Activated naive CD4-positive, alpha-beta T cell treated with anti-CD3 and anti-CD28 coated beads for 36 hours (primary cell): ENCODE results near the gene EFCAB12. TPM values are rescaled to one million over a fixed set of nuclear protein-coding genes. Genes with fewer than 3 reads are reported as not detected.
"Not testable (repeated sequence)": the region's sequence is repeated elsewhere in the genome, so short reads cannot be mapped to it uniquely, and the experiment has no call there.

Experiments
- CTCF ChIA-PET: fragments of 350-600 bp; sonication (Branson Sonifier 250); formaldehyde crosslinking; loops from one replicate; lab custom pipeline; 2021; ENCODE audit warnings: antibody characterized with exemption; lab: Charles Lee
- DNase-seq: peaks from one replicate; pipeline ENCODE4 v3.0.0-alpha.2; 2020
- H3K27ac Mint-ChIP-seq: one replicate; pipeline ENCODE4 v1.8.0; 2021; ENCODE audit warnings: mild to moderate bottlenecking, mixed read lengths
- H3K27me3 Mint-ChIP-seq: one replicate; pipeline ENCODE4 v1.8.0; 2021; ENCODE audit warnings: low read depth, mixed read lengths
- H3K36me3 Mint-ChIP-seq: one replicate; pipeline ENCODE4 v1.8.0; 2021; ENCODE audit warnings: low read depth, mixed read lengths
- H3K4me1 Mint-ChIP-seq: one replicate; pipeline ENCODE4 v1.8.0; 2021; ENCODE audit warnings: low read depth, mixed read lengths
- H3K4me3 Mint-ChIP-seq: one replicate; pipeline ENCODE4 v1.8.0; 2021; ENCODE audit warnings: mild to moderate bottlenecking, moderate library complexity, mixed read lengths
- H3K9me3 Mint-ChIP-seq: one replicate; pipeline ENCODE4 v1.8.0; 2021; ENCODE audit warnings: mixed read lengths
- intact Hi-C: fragments of 100-400 bp; cut with micrococcal nuclease; formaldehyde crosslinking; loops from one replicate; pipeline ENCODE4 v1.15.1; 2023
- total RNA-seq, 2 experiments: library from RNA; stranded (reverse); gene quantifications; one replicate each; pipeline ENCODE4 v1.2.3, GENCODE V29; 2021

Gene EFCAB12
- total RNA-seq, 2 experiments from 2014 or later, result 0.37 to 0.81 TPM

- Mint-ChIP-seq H3K27me3 (no peaks in the 10 kb centered on the region), H3K4me3 (no peak overlapping the region), H3K4me1 (no peaks in the 10 kb centered on the region), H3K27ac (no peak overlapping the region), H3K9me3 (no peaks in the 10 kb centered on the region), H3K36me3 (peaks cover 1% of the 10 kb centered on the region)
- no peak for DNase-seq
- intact Hi-C loops, result no loop called here
- CTCF ChIA-PET, result interaction anchor here (1.3 kb wide), 1 partner anchor 42 kb away, joined by 4 read pairs; no protein-coding TSS in a partner anchor
These were observed 57.2 kb downstream of the EFCAB12 start for GRCh38 chr3:129371041-129371826.

- no peaks in the 10 kb centered on the region for H3K4me1 Mint-ChIP-seq
- H3K27me3 Mint-ChIP-seq, result no peaks in the 10 kb centered on the region
- no peak overlapping the region for H3K4me3 Mint-ChIP-seq
- no peak overlapping the region for H3K27ac Mint-ChIP-seq
- peaks cover under 1% of the 10 kb centered on the region for H3K36me3 Mint-ChIP-seq
- no peaks in the 10 kb centered on the region for H3K9me3 Mint-ChIP-seq
- CTCF ChIA-PET, result interaction anchor here (1.3 kb wide), 1 partner anchor 41 kb away, joined by 4 read pairs; no protein-coding TSS in a partner anchor
- intact Hi-C loops, result no loop called here
- no peak for DNase-seq
These were observed 58.0 kb downstream of the EFCAB12 start for GRCh38 chr3:129370248-129370964.

- H3K36me3 Mint-ChIP-seq, result no peaks in the 10 kb centered on the region
- intact Hi-C loops, result no loop called here
- H3K4me1 Mint-ChIP-seq, result no peaks in the 10 kb centered on the region
- H3K9me3 Mint-ChIP-seq, result no peaks in the 10 kb centered on the region
- CTCF ChIA-PET, result no interaction called here
- H3K27me3 Mint-ChIP-seq, result no peaks in the 10 kb centered on the region
- no peak overlapping the region for H3K4me3 Mint-ChIP-seq
- no peak for DNase-seq
- H3K27ac Mint-ChIP-seq, result no peak overlapping the region
These were observed 58.7 kb downstream of the EFCAB12 start for GRCh38 chr3:129369711-129370110.

- intact Hi-C loops, result no loop called here
- Mint-ChIP-seq H3K4me1 (no peaks in the 10 kb centered on the region), H3K27me3 (no peaks in the 10 kb centered on the region), H3K36me3 (no peaks in the 10 kb centered on the region), H3K9me3 (no peaks in the 10 kb centered on the region), H3K4me3 (no peak overlapping the region), H3K27ac (no peak overlapping the region)
- DNase-seq, result no peak
- CTCF ChIA-PET, result interaction anchor here (0.9 kb wide), 1 partner anchor 16 kb away, joined by 4 read pairs; no protein-coding TSS in a partner anchor
These were observed 60.6 kb downstream of the EFCAB12 start for GRCh38 chr3:129367821-129368220.

- Mint-ChIP-seq H3K36me3 (no peaks in the 10 kb centered on the region), H3K4me3 (no peak overlapping the region), H3K9me3 (no peaks in the 10 kb centered on the region), H3K27me3 (no peaks in the 10 kb centered on the region), H3K4me1 (no peaks in the 10 kb centered on the region), H3K27ac (no peak overlapping the region)
- no peak for DNase-seq
- CTCF ChIA-PET, result no interaction called here
- intact Hi-C loops, result no loop called here
These were observed 62.1 kb downstream of the EFCAB12 start for GRCh38 chr3:129366312-129366831.

- intact Hi-C loops, result no loop called here
- Mint-ChIP-seq H3K4me3 (no peak overlapping the region), H3K27me3 (no peaks in the 10 kb centered on the region), H3K36me3 (no peaks in the 10 kb centered on the region), H3K9me3 (no peaks in the 10 kb centered on the region), H3K4me1 (no peaks in the 10 kb centered on the region), H3K27ac (no peak overlapping the region)
- DNase-seq, result no peak
- CTCF ChIA-PET, result no interaction called here
These were observed 62.9 kb downstream of the EFCAB12 start for GRCh38 chr3:129365296-129366136.

- intact Hi-C loops, H3K4me3 Mint-ChIP-seq, H3K27me3 Mint-ChIP-seq, H3K9me3 Mint-ChIP-seq, DNase-seq, H3K36me3 Mint-ChIP-seq, H3K4me1 Mint-ChIP-seq, H3K27ac Mint-ChIP-seq: not testable (repeated sequence)
- CTCF ChIA-PET, result interaction anchor here (1.1 kb wide), 1 partner anchor 19 kb away, joined by 4 read pairs; no protein-coding TSS in a partner anchor
These were observed 63.6 kb downstream of the EFCAB12 start for GRCh38 chr3:129364811-129365210.

- intact Hi-C loops, H3K9me3 Mint-ChIP-seq, H3K27me3 Mint-ChIP-seq, DNase-seq, H3K4me3 Mint-ChIP-seq, H3K27ac Mint-ChIP-seq, CTCF ChIA-PET, H3K4me1 Mint-ChIP-seq, H3K36me3 Mint-ChIP-seq: not testable (repeated sequence)
These were observed 65.1 kb downstream of the EFCAB12 start for GRCh38 chr3:129363356-129363755.

GRCh38 chr3:129360705-129361460, 67.6 kb downstream of the EFCAB12 start:
- no peaks in the 10 kb centered on the region for H3K36me3 Mint-ChIP-seq
- DNase-seq, result no peak
- CTCF ChIA-PET, result interaction anchor here (0.6 kb wide), 1 partner anchor 129 kb away, joined by 4 read pairs; no protein-coding TSS in a partner anchor
- intact Hi-C loops, result no loop called here
- H3K4me3 Mint-ChIP-seq, result no peak overlapping the region
- no peaks in the 10 kb centered on the region for H3K4me1 Mint-ChIP-seq
- H3K9me3 Mint-ChIP-seq, result no peaks in the 10 kb centered on the region
- no peak overlapping the region for H3K27ac Mint-ChIP-seq
- H3K27me3 Mint-ChIP-seq, result no peaks in the 10 kb centered on the region

GRCh38 chr3:129360171-129360611, 68.2 kb downstream of the EFCAB12 start:
- CTCF ChIA-PET, result interaction anchor here (0.6 kb wide), 1 partner anchor 130 kb away, joined by 4 read pairs; no protein-coding TSS in a partner anchor
- intact Hi-C loops, result no loop called here
- DNase-seq, result no peak
- no peaks in the 10 kb centered on the region for H3K4me1 Mint-ChIP-seq
- H3K27me3 Mint-ChIP-seq, result no peaks in the 10 kb centered on the region
- no peak overlapping the region for H3K27ac Mint-ChIP-seq
- H3K9me3 Mint-ChIP-seq, result no peaks in the 10 kb centered on the region
- no peak overlapping the region for H3K4me3 Mint-ChIP-seq
- no peaks in the 10 kb centered on the region for H3K36me3 Mint-ChIP-seq

- no peak overlapping the region for H3K27ac Mint-ChIP-seq
- H3K4me1 Mint-ChIP-seq, result no peaks in the 10 kb centered on the region
- H3K9me3 Mint-ChIP-seq, result no peaks in the 10 kb centered on the region
- DNase-seq, result no peak
- CTCF ChIA-PET, result no interaction called here
- no peaks in the 10 kb centered on the region for H3K27me3 Mint-ChIP-seq
- H3K4me3 Mint-ChIP-seq, result no peak overlapping the region
- no peaks in the 10 kb centered on the region for H3K36me3 Mint-ChIP-seq
- intact Hi-C loops, result no loop called here
These were observed 69.6 kb downstream of the EFCAB12 start for GRCh38 chr3:129358772-129359371.
